Measurements from ENCODE around the gene KHSRP. TPM values are rescaled to one million over a fixed set of nuclear protein-coding genes. Genes with fewer than 3 reads are reported as not detected.

Gene KHSRP
- total RNA-seq, result 100 to 1,000 TPM; 483 to 489 TPM

GRCh38 chr19:6424195-6424938, at the start of gene KHSRP:
Gene KHSRP, minus strand, starts transcription at chr19:6424811. Its CDS starts 110 bp downstream, at chr19:6424701.
- Mint-ChIP-seq H3K9me3 (peaks cover 3% of the 10 kb centered on the region), H3K4me1 (peaks cover 23% of the 10 kb centered on the region), H3K27me3 (no peaks in the 10 kb centered on the region), H3K36me3 (peaks cover 31% of the 10 kb centered on the region), H3K4me3 (peak within 1 kb of the TSS; percentile 93), H3K27ac (peak within 1 kb of the TSS; percentile 95)
- peak; percentile 54 for DNase-seq

GRCh38 chr19:6473647-6474046, 49.0 kb upstream of the KHSRP start:
- no peak overlapping the region for H3K27ac Mint-ChIP-seq
- H3K36me3 Mint-ChIP-seq, result peaks cover 22% of the 10 kb centered on the region
- no peak for DNase-seq
- no peaks in the 10 kb centered on the region for H3K4me1 Mint-ChIP-seq
- H3K4me3 Mint-ChIP-seq, result no peak overlapping the region
- H3K27me3 Mint-ChIP-seq, result no peaks in the 10 kb centered on the region
- H3K9me3 Mint-ChIP-seq, result no peaks in the 10 kb centered on the region

GRCh38 chr19:6472713-6473112, 48.1 kb upstream of the KHSRP start:
- Mint-ChIP-seq H3K36me3 (peaks cover 23% of the 10 kb centered on the region), H3K27ac (no peak overlapping the region), H3K27me3 (no peaks in the 10 kb centered on the region), H3K4me3 (no peak overlapping the region), H3K9me3 (no peaks in the 10 kb centered on the region), H3K4me1 (no peaks in the 10 kb centered on the region)
- no peak for DNase-seq

- Mint-ChIP-seq H3K27ac (no peak overlapping the region), H3K27me3 (no peaks in the 10 kb centered on the region), H3K9me3 (no peaks in the 10 kb centered on the region), H3K4me3 (no peak overlapping the region), H3K4me1 (no peaks in the 10 kb centered on the region), H3K36me3 (peaks cover 17% of the 10 kb centered on the region)
- DNase-seq, result no peak
These were observed 46.5 kb upstream of the KHSRP start for GRCh38 chr19:6471076-6471475.

- Mint-ChIP-seq H3K36me3 (peaks cover 15% of the 10 kb centered on the region), H3K9me3 (no peaks in the 10 kb centered on the region), H3K4me1 (no peaks in the 10 kb centered on the region), H3K27ac (no peak overlapping the region), H3K27me3 (no peaks in the 10 kb centered on the region), H3K4me3 (no peak overlapping the region)
- DNase-seq, result no peak
These were observed 45.6 kb upstream of the KHSRP start for GRCh38 chr19:6470173-6470572.

- Mint-ChIP-seq H3K9me3 (no peaks in the 10 kb centered on the region), H3K4me1 (peaks cover 9% of the 10 kb centered on the region), H3K27ac (peak overlapping the region; percentile 54), H3K4me3 (no peak overlapping the region), H3K36me3 (peaks cover 12% of the 10 kb centered on the region), H3K27me3 (no peaks in the 10 kb centered on the region)
- no peak for DNase-seq
These were observed 42.8 kb upstream of the KHSRP start for GRCh38 chr19:6467384-6467783.

- Mint-ChIP-seq H3K27ac (no peak overlapping the region), H3K4me1 (peaks cover 13% of the 10 kb centered on the region), H3K27me3 (no peaks in the 10 kb centered on the region), H3K9me3 (no peaks in the 10 kb centered on the region), H3K36me3 (peaks cover 12% of the 10 kb centered on the region), H3K4me3 (no peak overlapping the region)
- no peak for DNase-seq
These were observed 42.1 kb upstream of the KHSRP start for GRCh38 chr19:6466526-6467248.

- Mint-ChIP-seq H3K36me3 (peaks cover 6% of the 10 kb centered on the region), H3K4me3 (no peak overlapping the region), H3K9me3 (no peaks in the 10 kb centered on the region), H3K27me3 (no peaks in the 10 kb centered on the region), H3K27ac (no peak overlapping the region), H3K4me1 (peaks cover 13% of the 10 kb centered on the region)
- DNase-seq, result no peak
These were observed 41.1 kb upstream of the KHSRP start for GRCh38 chr19:6465663-6466062.

- peak overlapping the region; percentile 18 for H3K4me3 Mint-ChIP-seq
- H3K4me1 Mint-ChIP-seq, result peaks cover 16% of the 10 kb centered on the region
- no peak overlapping the region for H3K27ac Mint-ChIP-seq
- DNase-seq, result no peak
- no peaks in the 10 kb centered on the region for H3K9me3 Mint-ChIP-seq
- H3K27me3 Mint-ChIP-seq, result no peaks in the 10 kb centered on the region
- H3K36me3 Mint-ChIP-seq, result peaks cover 3% of the 10 kb centered on the region
These were observed 40.4 kb upstream of the KHSRP start for GRCh38 chr19:6465006-6465405.

- Mint-ChIP-seq H3K27ac (no peak within 1 kb of the TSS), H3K9me3 (no peaks in the 10 kb centered on the region), H3K4me3 (peak within 1 kb of the TSS; percentile 54), H3K27me3 (no peaks in the 10 kb centered on the region), H3K4me1 (peaks cover 18% of the 10 kb centered on the region), H3K36me3 (peaks cover 3% of the 10 kb centered on the region)
- DNase-seq, result peak; percentile 33
These were observed 39.7 kb upstream of the KHSRP start, which contains the start of gene CRB3 for GRCh38 chr19:6464070-6464873. Gene CRB3, plus strand, starts transcription at chr19:6464271. Its CDS starts 431 bp downstream, at chr19:6464702.

- peak overlapping the region; percentile 89 for H3K4me3 Mint-ChIP-seq
- no peaks in the 10 kb centered on the region for H3K27me3 Mint-ChIP-seq
- peaks cover 19% of the 10 kb centered on the region for H3K36me3 Mint-ChIP-seq
- H3K4me1 Mint-ChIP-seq, result peaks cover 28% of the 10 kb centered on the region
- peak; percentile 98 for DNase-seq
- peaks cover 4% of the 10 kb centered on the region for H3K9me3 Mint-ChIP-seq
- peak overlapping the region; percentile 81 for H3K27ac Mint-ChIP-seq
These were observed 35.7 kb upstream of the KHSRP start for GRCh38 chr19:6460099-6460884.

GRCh38 chr19:6459262-6460098, 34.9 kb upstream of the KHSRP start, which contains the start of gene SLC25A23:
Gene SLC25A23, minus strand, starts transcription at chr19:6459792. Its CDS starts 164 bp downstream, at chr19:6459628.
- Mint-ChIP-seq H3K27me3 (no peaks in the 10 kb centered on the region), H3K36me3 (peaks cover 27% of the 10 kb centered on the region), H3K4me1 (peaks cover 23% of the 10 kb centered on the region), H3K27ac (peak within 1 kb of the TSS; percentile 81), H3K9me3 (peaks cover 11% of the 10 kb centered on the region), H3K4me3 (peak within 1 kb of the TSS; percentile 89)
- DNase-seq, result peak; percentile 67

- DNase-seq, result no peak
- H3K36me3 Mint-ChIP-seq, result peaks cover 34% of the 10 kb centered on the region
- peak overlapping the region; percentile 65 for H3K27ac Mint-ChIP-seq
- H3K4me3 Mint-ChIP-seq, result peak overlapping the region; percentile 82
- peaks cover 15% of the 10 kb centered on the region for H3K9me3 Mint-ChIP-seq
- peaks cover 20% of the 10 kb centered on the region for H3K4me1 Mint-ChIP-seq
- no peaks in the 10 kb centered on the region for H3K27me3 Mint-ChIP-seq
These were observed 34.2 kb upstream of the KHSRP start for GRCh38 chr19:6458695-6459261.
